AG09319 (cell line): ENCODE measurements around the gene MAP4K5.

Source experiments
- DNase-seq: peaks from one replicate; pipeline ENCODE4 v3.0.0-alpha.2; 2010; ENCODE audit warnings: low read depth; ENCODE audit errors: extremely low read depth
- CTCF ChIP-seq: IDR thresholded peaks from 2 replicates; pipeline ENCODE4 v1.5.1; 2011; ENCODE audit warnings: low read depth, mild to moderate bottlenecking, inconsistent platforms, low read length, moderate library complexity

The MAP4K5 gene

GRCh38 chr14:50531595-50532501 lies 521 bp downstream of the MAP4K5 start:
- DNase-seq: no peak
- no peak for TF ChIP-seq CTCF

GRCh38 chr14:50530794-50531365 lies 1.5 kb downstream of the MAP4K5 start:
- DNase-seq: no peak
- no peak for TF ChIP-seq CTCF

GRCh38 chr14:50530358-50530757 lies 2.0 kb downstream of the MAP4K5 start:
- no peak for DNase-seq
- TF ChIP-seq CTCF: no peak

GRCh38 chr14:50529288-50530179 lies 2.8 kb downstream of the MAP4K5 start:
- TF ChIP-seq CTCF: no peak
- DNase-seq: no peak

GRCh38 chr14:50528000-50528399 lies 4.4 kb downstream of the MAP4K5 start:
- no peak for DNase-seq
- TF ChIP-seq CTCF: no peak

- TF ChIP-seq CTCF: no peak
- no peak for DNase-seq
Measured at GRCh38 chr14:50524731-50525515, 7.4 kb downstream of the MAP4K5 start.
